HL-60 (cell line): Measurements from ENCODE around the gene DEGS2.

ENCODE experiments used
- CTCF ChIP-seq: IDR thresholded peaks from one replicate; pipeline ENCODE4 v1.5.1; 2011; ENCODE audit warnings: low read length, control low read depth, inconsistent platforms; ENCODE audit not compliant: insufficient read depth
- GABPA ChIP-seq: IDR thresholded peaks from 2 replicates; pipeline ENCODE4 v1.6.1; 2012; ENCODE audit warnings: low read depth
- POLR2AphosphoS5 ChIP-seq: IDR thresholded peaks from 2 replicates; pipeline ENCODE4 v1.6.1; 2012; ENCODE audit warnings: low read depth
- REST ChIP-seq: IDR thresholded peaks from 2 replicates; pipeline ENCODE4 v1.6.1; 2012; ENCODE audit warnings: low read depth; ENCODE audit not compliant: insufficient replicate concordance
- SPI1 ChIP-seq: IDR thresholded peaks from 2 replicates; pipeline ENCODE4 v1.6.1; 2012; ENCODE audit warnings: low read depth, mild to moderate bottlenecking, borderline replicate concordance

GRCh38 chr14:100150932-100151587 lies 8.4 kb downstream of the DEGS2 start:
- TF ChIP-seq CTCF: no peak
- TF ChIP-seq POLR2AphosphoS5: no peak
- TF ChIP-seq REST: no peak
- no peak for TF ChIP-seq SPI1
- TF ChIP-seq GABPA: no peak
